Measurements from ENCODE around the gene ACVR2B. TPM values are rescaled to one million over a fixed set of nuclear protein-coding genes. Genes with fewer than 3 reads are reported as not detected.
A peak's percentile ranks its signal among the peaks of the same experiment; 100 is the strongest.

Gene ACVR2B
- total RNA-seq, 1 experiment from 2014 or later: 2.8 TPM

DNA sequence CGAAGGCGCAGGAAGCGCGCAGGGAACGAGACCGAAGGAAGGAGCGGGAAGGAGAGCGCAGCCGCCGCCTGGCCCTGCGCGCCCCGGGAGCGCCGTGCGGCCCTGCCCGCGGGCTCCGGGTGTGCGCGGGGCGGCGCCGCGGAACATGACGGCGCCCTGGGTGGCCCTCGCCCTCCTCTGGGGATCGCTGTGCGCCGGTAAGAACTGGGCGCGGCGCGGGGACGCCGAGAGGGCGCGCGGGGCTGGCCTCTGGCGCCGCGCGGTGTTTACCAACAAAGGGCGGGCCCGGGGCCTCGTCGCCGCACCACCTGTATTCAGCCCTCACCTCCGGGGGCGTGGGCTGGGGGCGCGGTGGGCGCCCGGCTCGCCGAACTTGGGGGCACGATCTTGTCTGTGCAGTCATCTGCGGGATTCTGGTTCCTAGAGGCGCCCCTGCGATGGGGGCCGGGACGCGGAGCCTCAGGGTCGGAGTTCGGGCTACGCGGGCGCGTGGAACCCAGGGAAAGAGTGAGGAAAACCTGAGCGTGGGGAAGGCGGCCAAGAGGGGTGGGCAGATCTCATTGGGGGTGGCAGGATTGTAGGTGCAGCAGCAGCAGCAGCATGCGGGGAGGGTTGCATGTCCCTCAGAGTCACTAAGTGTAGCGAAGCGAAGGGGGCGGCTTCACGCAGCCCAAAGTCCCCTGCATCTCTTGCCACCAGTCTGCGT is 641 bp downstream of the ACVR2B start:
- Histone ChIP-seq H3K9me3 (ENCODE audit: control insufficient read depth, insufficient read depth, low read depth, low read length) (no peaks in the 10 kb centered on the region), H3K27me3 (ENCODE audit: control insufficient read depth, insufficient read depth, low read length) (no peaks in the 10 kb centered on the region), H3K27ac (ENCODE audit: low read length) (0 out of 2 replicates have a peak overlapping the region, but pooled peaks have one; percentile 23), H3K4me1 (ENCODE audit: control insufficient read depth, insufficient read depth, low read length) (peaks cover 5% of the 10 kb centered on the region; the same call in 1 of the 2 replicates), H3K36me3 (ENCODE audit: control insufficient read depth, insufficient read depth, low read length) (no peaks in the 10 kb centered on the region), H3K4me3 (ENCODE audit: low read depth in 2 of 2, low read length in 2 of 2) (peak overlapping the region; percentile 56 to 66)
- no peak for DNase-seq (ENCODE audit: low read depth, low spot score)
- BruUV-seq (replicated peaks): no TSS peak
- POLR2A ChIA-PET: no interaction called here
- TF ChIP-seq, protein P1, sequence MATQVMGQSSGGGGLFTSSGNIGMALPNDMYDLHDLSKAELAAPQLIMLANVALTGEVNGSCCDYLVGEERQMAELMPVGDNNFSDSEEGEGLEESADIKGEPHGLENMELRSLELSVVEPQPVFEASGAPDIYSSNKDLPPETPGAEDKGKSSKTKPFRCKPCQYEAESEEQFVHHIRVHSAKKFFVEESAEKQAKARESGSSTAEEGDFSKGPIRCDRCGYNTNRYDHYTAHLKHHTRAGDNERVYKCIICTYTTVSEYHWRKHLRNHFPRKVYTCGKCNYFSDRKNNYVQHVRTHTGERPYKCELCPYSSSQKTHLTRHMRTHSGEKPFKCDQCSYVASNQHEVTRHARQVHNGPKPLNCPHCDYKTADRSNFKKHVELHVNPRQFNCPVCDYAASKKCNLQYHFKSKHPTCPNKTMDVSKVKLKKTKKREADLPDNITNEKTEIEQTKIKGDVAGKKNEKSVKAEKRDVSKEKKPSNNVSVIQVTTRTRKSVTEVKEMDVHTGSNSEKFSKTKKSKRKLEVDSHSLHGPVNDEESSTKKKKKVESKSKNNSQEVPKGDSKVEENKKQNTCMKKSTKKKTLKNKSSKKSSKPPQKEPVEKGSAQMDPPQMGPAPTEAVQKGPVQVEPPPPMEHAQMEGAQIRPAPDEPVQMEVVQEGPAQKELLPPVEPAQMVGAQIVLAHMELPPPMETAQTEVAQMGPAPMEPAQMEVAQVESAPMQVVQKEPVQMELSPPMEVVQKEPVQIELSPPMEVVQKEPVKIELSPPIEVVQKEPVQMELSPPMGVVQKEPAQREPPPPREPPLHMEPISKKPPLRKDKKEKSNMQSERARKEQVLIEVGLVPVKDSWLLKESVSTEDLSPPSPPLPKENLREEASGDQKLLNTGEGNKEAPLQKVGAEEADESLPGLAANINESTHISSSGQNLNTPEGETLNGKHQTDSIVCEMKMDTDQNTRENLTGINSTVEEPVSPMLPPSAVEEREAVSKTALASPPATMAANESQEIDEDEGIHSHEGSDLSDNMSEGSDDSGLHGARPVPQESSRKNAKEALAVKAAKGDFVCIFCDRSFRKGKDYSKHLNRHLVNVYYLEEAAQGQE (IDR thresholded peaks at IDR 0.05; ENCODE audit: insufficient read depth in 1 of 2, low read depth in 2 of 2, low read length in 1 of 2): no peak
- 0 out of 2 replicates have a peak, but pooled peaks have one; percentile 50 for TF ChIP-seq SIN3A (IDR thresholded peaks at IDR 0.05; ENCODE audit: borderline replicate concordance, insufficient read depth, low read depth, low read length)
- in situ Hi-C loops (cut with HindIII; ENCODE audit: low pct_unique_long_range_greater_than_20kb, low sequenced_read_pairs): no loop called here
- ATAC-seq: peak; percentile 42
- CTCF ChIA-PET: no interaction called here
- intact Hi-C loops (cut with micrococcal nuclease; ENCODE audit: unreplicated experiment): no loop called here

DNA sequence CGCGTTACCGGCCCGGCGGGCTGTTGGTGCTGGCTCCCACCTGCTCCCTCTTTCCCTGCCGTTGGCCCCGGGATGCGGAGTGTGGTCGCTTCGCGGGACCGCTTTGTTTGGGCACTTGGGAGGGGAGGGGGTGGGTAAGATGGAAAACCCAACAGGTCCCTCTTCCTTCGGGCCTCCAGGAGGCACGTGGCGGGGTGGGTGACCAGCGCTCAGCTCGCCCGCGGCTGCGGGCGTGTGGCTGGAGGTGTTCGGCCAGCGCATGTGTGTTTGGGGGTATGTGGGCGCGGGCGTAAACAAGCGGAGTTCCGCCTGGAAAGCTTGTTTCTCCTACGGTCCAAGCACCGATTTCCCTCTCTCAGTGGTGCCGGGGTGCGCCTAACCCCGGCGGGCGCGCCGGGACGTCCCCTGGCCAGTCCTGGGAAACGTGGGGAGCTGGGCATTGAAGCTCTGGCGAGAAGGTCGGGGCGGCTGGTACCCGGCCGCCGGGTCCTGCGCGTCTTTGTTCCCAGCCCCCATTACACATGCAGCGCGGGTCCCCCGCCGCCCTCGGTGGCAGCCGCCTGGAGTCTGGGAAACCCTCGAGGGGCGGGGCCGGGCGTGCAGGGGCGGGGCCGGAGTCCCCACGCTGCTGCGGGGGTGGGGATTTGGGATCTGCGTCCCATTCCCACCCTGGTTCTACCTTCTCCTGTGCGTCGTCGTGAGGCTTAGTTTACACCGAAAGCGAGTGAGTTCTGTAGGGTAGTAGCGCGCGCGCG is 1.4 kb downstream of the ACVR2B start:
- in situ Hi-C loops (cut with HindIII; ENCODE audit: low pct_unique_long_range_greater_than_20kb, low sequenced_read_pairs): no loop called here
- no TSS peak for BruUV-seq (replicated peaks)
- H3K36me3 ChIP-seq (ENCODE audit: control insufficient read depth, insufficient read depth, low read length): no peaks in the 10 kb centered on the region
- intact Hi-C loops (cut with micrococcal nuclease; ENCODE audit: unreplicated experiment): no loop called here
- peak overlapping the region; percentile 56 to 66 for H3K4me3 ChIP-seq (ENCODE audit: low read depth in 2 of 2, low read length in 2 of 2)
- CTCF ChIA-PET: no interaction called here
- POLR2A ChIA-PET: no interaction called here
- DNase-seq (ENCODE audit: low read depth, low spot score) (no peak), ATAC-seq (peak; percentile 75)
- peaks cover 7% of the 10 kb centered on the region; the same call in 1 of the 2 replicates for H3K4me1 ChIP-seq (ENCODE audit: control insufficient read depth, insufficient read depth, low read length)
- H3K27ac ChIP-seq (ENCODE audit: low read length): 0 out of 2 replicates have a peak overlapping the region, but pooled peaks have one; percentile 23
- TF ChIP-seq, protein P1 (IDR thresholded peaks at IDR 0.05; ENCODE audit: insufficient read depth in 1 of 2, low read depth in 2 of 2, low read length in 1 of 2): no peak
- TF ChIP-seq, protein P2, sequence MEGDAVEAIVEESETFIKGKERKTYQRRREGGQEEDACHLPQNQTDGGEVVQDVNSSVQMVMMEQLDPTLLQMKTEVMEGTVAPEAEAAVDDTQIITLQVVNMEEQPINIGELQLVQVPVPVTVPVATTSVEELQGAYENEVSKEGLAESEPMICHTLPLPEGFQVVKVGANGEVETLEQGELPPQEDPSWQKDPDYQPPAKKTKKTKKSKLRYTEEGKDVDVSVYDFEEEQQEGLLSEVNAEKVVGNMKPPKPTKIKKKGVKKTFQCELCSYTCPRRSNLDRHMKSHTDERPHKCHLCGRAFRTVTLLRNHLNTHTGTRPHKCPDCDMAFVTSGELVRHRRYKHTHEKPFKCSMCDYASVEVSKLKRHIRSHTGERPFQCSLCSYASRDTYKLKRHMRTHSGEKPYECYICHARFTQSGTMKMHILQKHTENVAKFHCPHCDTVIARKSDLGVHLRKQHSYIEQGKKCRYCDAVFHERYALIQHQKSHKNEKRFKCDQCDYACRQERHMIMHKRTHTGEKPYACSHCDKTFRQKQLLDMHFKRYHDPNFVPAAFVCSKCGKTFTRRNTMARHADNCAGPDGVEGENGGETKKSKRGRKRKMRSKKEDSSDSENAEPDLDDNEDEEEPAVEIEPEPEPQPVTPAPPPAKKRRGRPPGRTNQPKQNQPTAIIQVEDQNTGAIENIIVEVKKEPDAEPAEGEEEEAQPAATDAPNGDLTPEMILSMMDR (IDR thresholded peaks at IDR 0.05): no peak
- TF ChIP-seq TCF7L2 (IDR thresholded peaks at IDR 0.05; ENCODE audit: low read depth, low read length) (no peak), POLR2AphosphoS5 (IDR thresholded peaks at IDR 0.05; ENCODE audit: low read depth, low read length) (no peak), SIN3A (IDR thresholded peaks at IDR 0.05; ENCODE audit: borderline replicate concordance, insufficient read depth, low read depth, low read length) (no peak)
- H3K27me3 ChIP-seq (ENCODE audit: control insufficient read depth, insufficient read depth, low read length): no peaks in the 10 kb centered on the region
- H3K9me3 ChIP-seq (ENCODE audit: control insufficient read depth, insufficient read depth, low read depth, low read length): no peaks in the 10 kb centered on the region
